Activated naive CD8-positive, alpha-beta T cell treated with anti-CD3 and anti-CD28 coated beads, Interleukin-2, amount 10 ng/mL, durations not matched to agents 7 days and 5 days (primary cell): ENCODE results near the gene DRC3. TPM values are rescaled to one million over a fixed set of nuclear protein-coding genes. Genes with fewer than 3 reads are reported as not detected.

ENCODE experiments used
- ATAC-seq: fragments of 150-1000 bp; cut with Tn5 transposase; one replicate; pipeline ENCODE4 v1.10.0; 2021; ENCODE audit warnings: low read depth, moderate library complexity
- POLR2A ChIA-PET: fragments of 350-600 bp; sonication (Branson Sonifier 250); formaldehyde crosslinking; loops from one replicate; lab custom pipeline; 2021; ENCODE audit warnings: antibody characterized with exemption; lab: Charles Lee
- DNase-seq: peaks from one replicate; pipeline ENCODE4 v3.0.0; 2021
- H3K27ac Mint-ChIP-seq: one replicate; pipeline ENCODE4 v1.8.0; 2022; ENCODE audit warnings: mild to moderate bottlenecking, mixed read lengths
- H3K27me3 Mint-ChIP-seq: one replicate; pipeline ENCODE4 v1.8.0; 2022; ENCODE audit warnings: mild to moderate bottlenecking, moderate library complexity, mixed read lengths
- H3K36me3 Mint-ChIP-seq: one replicate; pipeline ENCODE4 v1.8.0; 2021; ENCODE audit warnings: mild to moderate bottlenecking, mixed read lengths
- H3K4me1 Mint-ChIP-seq: one replicate; pipeline ENCODE4 v1.8.0; 2021; ENCODE audit warnings: mixed read lengths
- H3K4me3 Mint-ChIP-seq: one replicate; pipeline ENCODE4 v1.8.0; 2022; ENCODE audit warnings: mild to moderate bottlenecking, moderate library complexity, mixed read lengths
- H3K9me3 Mint-ChIP-seq: one replicate; pipeline ENCODE4 v1.8.0; 2021; ENCODE audit warnings: mixed read lengths
- total RNA-seq, 2 experiments: library from RNA; stranded (reverse); gene quantifications; one replicate each; pipeline ENCODE4 v1.2.3, GENCODE V29; 2021

DRC3 gene
- total RNA-seq, 2 experiments from 2014 or later = 0.67 to 0.77 TPM

DNA sequence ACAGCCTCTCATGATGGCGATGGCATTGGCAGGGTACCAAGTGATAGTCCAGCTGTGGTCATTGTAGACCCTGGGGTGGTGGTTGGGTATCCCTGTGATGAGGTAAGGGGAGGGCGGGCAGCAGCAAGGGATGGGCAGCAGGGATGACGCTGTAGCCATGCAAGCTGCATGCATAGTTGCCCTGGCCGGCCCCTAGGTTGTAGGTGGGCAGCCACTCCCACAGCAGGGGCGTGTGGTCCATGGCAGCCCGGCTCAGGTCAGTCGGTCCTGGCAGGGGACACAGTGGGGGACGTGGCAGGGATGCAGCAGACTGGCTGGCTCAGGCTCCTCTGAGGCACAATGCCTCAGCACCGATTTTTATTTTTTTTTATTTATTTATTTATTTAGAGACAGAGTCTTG is 8.7 kb downstream of the DRC3 start:
- DNase-seq = no peak
- peaks cover 2% of the 10 kb centered on the region for H3K27me3 Mint-ChIP-seq
- H3K27ac Mint-ChIP-seq = no peak overlapping the region
- no peak for ATAC-seq
- no peaks in the 10 kb centered on the region for H3K9me3 Mint-ChIP-seq
- H3K4me1 Mint-ChIP-seq = no peaks in the 10 kb centered on the region
- no peak overlapping the region for H3K4me3 Mint-ChIP-seq
- H3K36me3 Mint-ChIP-seq = no peaks in the 10 kb centered on the region
- POLR2A ChIA-PET = no interaction called here

DNA sequence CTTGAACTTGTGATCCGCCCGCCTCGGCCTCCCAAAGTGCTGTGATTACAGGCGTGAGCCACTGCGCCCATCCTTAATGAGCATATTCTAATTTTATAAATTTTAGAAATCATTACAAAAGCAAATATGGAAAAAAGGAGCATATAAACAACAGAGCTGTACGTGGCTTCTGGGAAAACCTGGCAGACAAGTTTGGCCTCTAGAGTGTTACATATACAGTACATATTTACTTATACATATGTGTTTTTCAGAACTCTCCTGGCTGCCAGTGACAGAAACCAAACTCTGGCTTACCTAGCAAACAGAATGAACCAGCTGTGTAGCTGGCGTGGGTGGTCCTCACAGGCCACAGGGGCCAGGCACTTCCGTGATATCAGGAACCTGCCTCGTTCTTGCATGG is 10.1 kb downstream of the DRC3 start:
- POLR2A ChIA-PET = interaction anchor here (1.4 kb wide), 1 partner anchor 10 kb away, joined by 3 read pairs; the partner anchor contains the start of genes DRC3 and TOM1L2

DNA sequence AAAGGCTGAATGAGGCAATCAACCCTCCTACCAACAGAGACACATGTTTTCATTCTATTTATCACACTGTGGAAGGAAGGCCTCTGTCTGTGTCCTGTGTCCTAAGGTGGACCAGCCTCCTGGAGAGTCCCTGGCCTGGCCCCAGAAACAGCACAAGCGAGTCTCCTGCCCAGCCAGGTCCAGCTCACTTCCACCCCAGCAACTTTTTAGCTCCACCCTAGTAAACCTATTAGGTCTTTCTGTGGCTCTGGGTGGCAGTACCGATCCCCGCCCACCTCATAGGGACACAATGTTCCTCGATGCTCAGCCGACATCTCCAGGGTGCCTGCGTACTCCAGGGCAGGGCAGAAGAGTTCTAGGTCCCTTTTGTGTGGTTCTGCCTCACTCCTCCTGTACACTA is 10.7 kb downstream of the DRC3 start:
- no peaks in the 10 kb centered on the region for H3K27me3 Mint-ChIP-seq
- no peak overlapping the region for H3K27ac Mint-ChIP-seq
- no peaks in the 10 kb centered on the region for H3K9me3 Mint-ChIP-seq
- no peak for ATAC-seq
- H3K4me3 Mint-ChIP-seq = no peak overlapping the region
- H3K36me3 Mint-ChIP-seq = no peaks in the 10 kb centered on the region
- no peaks in the 10 kb centered on the region for H3K4me1 Mint-ChIP-seq
- POLR2A ChIA-PET = interaction anchor here (1.4 kb wide), 1 partner anchor 11 kb away, joined by 3 read pairs; the partner anchor contains the start of genes DRC3 and TOM1L2
- no peak for DNase-seq

More for the DNA sequence above, 10.1 kb downstream of the DRC3 start:
- no peaks in the 10 kb centered on the region for H3K9me3 Mint-ChIP-seq
- no peaks in the 10 kb centered on the region for H3K36me3 Mint-ChIP-seq
- no peaks in the 10 kb centered on the region for H3K4me1 Mint-ChIP-seq
- no peak overlapping the region for H3K4me3 Mint-ChIP-seq
- no peak overlapping the region for H3K27ac Mint-ChIP-seq
- DNase-seq (no peak), ATAC-seq (no peak)
- H3K27me3 Mint-ChIP-seq = no peaks in the 10 kb centered on the region

DNA sequence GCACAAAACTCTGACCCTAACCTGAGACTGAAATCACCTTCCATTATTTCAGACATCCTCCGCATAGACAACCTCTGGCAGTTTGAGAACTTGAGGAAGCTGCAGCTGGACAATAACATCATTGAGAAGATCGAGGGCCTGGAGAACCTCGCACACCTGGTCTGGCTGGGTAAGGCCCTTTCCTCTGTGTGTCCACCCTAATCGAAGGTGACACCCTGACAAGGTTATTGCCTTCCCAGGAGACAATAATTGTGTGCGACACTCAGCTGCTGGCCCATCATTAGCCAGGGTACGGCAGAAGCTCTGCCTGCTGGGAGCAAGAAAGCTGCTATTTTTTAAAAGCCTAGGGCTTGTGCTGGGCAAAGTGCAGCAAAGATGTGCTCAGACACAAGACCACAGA is 11.1 kb downstream of the DRC3 start:
- ATAC-seq (no peak), DNase-seq (no peak)
- H3K4me3 Mint-ChIP-seq = no peak overlapping the region
- H3K36me3 Mint-ChIP-seq = no peaks in the 10 kb centered on the region
- H3K27me3 Mint-ChIP-seq = no peaks in the 10 kb centered on the region
- H3K27ac Mint-ChIP-seq = no peak overlapping the region
- no peaks in the 10 kb centered on the region for H3K9me3 Mint-ChIP-seq
- POLR2A ChIA-PET = no interaction called here
- no peaks in the 10 kb centered on the region for H3K4me1 Mint-ChIP-seq

DNA sequence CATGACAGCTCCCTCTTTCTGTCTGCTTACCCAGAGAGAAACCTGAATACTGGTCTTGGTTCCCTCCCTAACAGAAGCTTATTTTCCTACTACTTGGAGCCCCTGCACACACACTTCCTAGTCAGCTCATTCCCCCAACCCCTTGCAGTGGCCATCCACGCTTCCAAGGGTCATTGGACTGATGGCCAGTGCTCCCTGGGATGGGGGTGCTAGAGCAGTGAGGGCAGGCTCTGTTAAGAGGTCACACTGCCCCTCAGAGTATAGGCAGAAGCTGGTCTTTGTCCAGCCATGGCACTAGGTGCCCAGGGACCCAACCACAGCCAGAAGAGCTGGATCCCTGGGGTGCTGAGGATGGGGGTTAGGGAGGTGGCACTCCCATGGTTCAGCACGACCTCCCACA is 12.5 kb downstream of the DRC3 start:
- ATAC-seq (no peak), DNase-seq (no peak)
- no peaks in the 10 kb centered on the region for H3K36me3 Mint-ChIP-seq
- H3K27ac Mint-ChIP-seq = no peak overlapping the region
- no peaks in the 10 kb centered on the region for H3K9me3 Mint-ChIP-seq
- H3K4me3 Mint-ChIP-seq = no peak overlapping the region
- H3K27me3 Mint-ChIP-seq = no peaks in the 10 kb centered on the region
- H3K4me1 Mint-ChIP-seq = no peaks in the 10 kb centered on the region
- POLR2A ChIA-PET = no interaction called here

DNA sequence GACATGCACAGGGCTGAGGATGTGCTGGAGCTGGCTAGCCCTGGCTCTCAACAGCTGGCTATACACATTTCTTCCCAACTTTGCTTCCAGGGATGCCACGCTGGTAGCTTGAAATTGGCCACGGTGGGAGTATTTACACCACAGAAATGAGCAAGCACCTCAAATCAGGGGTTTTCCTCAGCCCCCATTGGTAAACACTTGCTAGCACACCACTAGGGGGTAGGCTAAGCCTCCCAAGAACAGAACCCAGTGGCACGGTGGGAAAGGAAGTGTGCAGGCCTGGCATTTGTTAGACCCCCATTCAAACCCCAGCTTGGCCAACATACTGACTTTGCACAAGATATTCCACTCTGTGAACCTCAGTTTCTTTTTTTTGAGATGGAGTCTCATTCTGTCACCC is 12.9 kb downstream of the DRC3 start:
- DNase-seq (no peak), ATAC-seq (no peak)
- Mint-ChIP-seq H3K4me1 (no peaks in the 10 kb centered on the region), H3K27me3 (no peaks in the 10 kb centered on the region), H3K27ac (no peak overlapping the region), H3K9me3 (no peaks in the 10 kb centered on the region), H3K4me3 (no peak overlapping the region), H3K36me3 (no peaks in the 10 kb centered on the region)
- POLR2A ChIA-PET = no interaction called here

DNA sequence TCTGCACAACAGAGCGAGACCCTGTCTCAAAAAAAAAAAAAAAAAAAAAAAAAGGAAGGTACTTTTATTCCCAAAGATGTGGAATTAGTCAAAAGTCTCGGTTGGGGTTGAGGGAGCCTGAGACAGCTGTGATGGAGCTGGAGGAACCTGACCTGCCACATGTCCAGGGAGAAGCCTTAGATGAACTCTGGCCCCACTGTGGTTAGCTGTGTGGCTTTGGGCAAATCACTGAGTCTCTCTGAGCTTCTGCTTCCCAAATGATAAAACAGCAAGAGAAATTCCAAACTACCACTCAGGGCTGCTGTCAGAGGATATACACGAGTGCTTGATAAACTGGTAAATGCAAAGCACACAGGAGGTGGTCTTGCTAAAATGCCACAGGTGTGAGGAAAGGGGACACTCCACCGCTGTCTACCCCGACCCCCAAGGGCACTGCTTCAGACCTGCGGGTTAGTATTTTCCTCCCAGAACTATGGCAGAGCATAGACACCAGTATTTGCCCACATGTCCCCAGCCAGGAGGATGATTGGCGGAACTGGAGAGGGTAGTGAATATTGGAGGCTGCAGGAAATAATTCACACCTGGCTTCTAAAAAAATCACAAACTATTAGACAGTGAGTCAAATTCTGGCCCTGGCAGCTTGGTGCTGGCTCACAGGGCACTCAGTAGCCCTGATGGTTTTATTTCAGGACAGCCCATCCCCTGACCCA is 14.7 kb downstream of the DRC3 start:
- Mint-ChIP-seq H3K36me3 (no peaks in the 10 kb centered on the region), H3K9me3 (no peaks in the 10 kb centered on the region), H3K27me3 (no peaks in the 10 kb centered on the region), H3K4me1 (no peaks in the 10 kb centered on the region), H3K27ac (no peak overlapping the region), H3K4me3 (no peak overlapping the region)
- POLR2A ChIA-PET = no interaction called here
- ATAC-seq (no peak), DNase-seq (no peak)

DNA sequence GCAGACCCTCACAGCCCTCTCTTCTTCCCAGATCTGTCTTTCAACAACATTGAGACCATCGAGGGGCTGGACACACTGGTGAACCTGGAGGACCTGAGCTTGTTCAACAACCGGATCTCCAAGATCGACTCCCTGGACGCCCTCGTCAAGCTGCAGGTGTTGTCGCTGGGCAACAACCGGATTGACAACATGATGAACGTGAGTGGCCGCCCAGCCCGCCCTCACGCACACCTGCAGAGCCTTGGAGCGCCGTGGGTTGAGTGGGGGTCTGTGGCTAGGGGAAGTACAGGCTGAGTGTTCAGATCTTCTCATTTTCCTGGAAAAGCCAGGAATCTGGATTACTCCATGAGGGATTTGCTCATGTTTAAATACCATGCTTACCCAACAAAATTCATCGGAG is 15.2 kb downstream of the DRC3 start:
- no peaks in the 10 kb centered on the region for H3K27me3 Mint-ChIP-seq
- ATAC-seq (no peak), DNase-seq (no peak)
- H3K9me3 Mint-ChIP-seq = no peaks in the 10 kb centered on the region
- H3K4me3 Mint-ChIP-seq = no peak overlapping the region
- no peaks in the 10 kb centered on the region for H3K4me1 Mint-ChIP-seq
- POLR2A ChIA-PET = no interaction called here
- no peak overlapping the region for H3K27ac Mint-ChIP-seq
- no peaks in the 10 kb centered on the region for H3K36me3 Mint-ChIP-seq

DNA sequence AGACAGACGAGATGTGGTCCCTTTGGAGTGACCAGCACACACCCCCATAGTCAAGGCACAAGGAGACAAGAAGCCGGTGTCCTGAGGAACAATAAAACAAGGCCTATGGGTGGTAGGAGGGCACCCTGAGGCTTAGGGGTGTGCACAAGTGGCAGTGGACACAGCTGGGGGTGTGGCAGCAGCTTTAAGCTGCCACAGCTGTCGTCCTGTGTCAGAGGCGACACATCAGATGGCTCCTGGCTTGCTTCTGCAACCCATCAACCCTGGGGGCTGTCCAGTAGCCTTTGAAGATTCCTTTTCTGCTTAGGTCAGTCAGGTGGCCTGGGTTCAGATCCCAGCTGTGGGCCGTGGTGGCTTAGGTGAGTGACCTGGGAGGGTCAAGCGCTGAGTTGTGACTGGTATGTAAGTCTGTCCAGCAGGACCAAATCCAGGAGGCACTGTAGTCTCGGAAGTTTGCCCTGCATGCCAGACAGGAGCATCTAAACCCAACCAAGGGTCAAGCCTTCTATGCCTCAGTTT is 15.8 kb downstream of the DRC3 start:
- H3K36me3 Mint-ChIP-seq = no peaks in the 10 kb centered on the region
- no peaks in the 10 kb centered on the region for H3K9me3 Mint-ChIP-seq
- no peak overlapping the region for H3K27ac Mint-ChIP-seq
- no peak for DNase-seq
- POLR2A ChIA-PET = no interaction called here
- H3K4me3 Mint-ChIP-seq = no peak overlapping the region
- H3K27me3 Mint-ChIP-seq = no peaks in the 10 kb centered on the region
- ATAC-seq = no peak
- no peaks in the 10 kb centered on the region for H3K4me1 Mint-ChIP-seq

DNA sequence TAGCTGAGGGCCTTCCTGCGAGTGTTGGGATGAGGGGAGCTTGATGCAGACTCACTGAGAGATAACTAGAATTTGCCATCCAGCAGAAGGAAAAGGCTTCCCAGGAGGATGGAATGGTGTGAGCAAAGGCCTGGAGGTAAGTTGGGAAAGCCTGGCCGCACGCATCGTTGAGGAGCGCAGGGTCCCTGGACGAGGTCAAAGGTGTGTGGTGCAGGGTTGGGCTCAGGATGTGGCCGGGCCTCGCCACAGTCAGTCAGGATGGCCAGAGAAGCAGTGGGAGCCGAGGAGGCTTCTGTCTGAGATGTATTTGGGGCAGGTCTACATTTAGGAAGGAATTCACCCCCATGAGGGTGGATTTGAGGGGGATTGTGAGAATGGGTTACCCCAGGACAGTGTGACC is 16.4 kb downstream of the DRC3 start:
- H3K4me3 Mint-ChIP-seq = no peak overlapping the region
- no peaks in the 10 kb centered on the region for H3K36me3 Mint-ChIP-seq
- POLR2A ChIA-PET = no interaction called here
- H3K4me1 Mint-ChIP-seq = no peaks in the 10 kb centered on the region
- H3K27ac Mint-ChIP-seq = no peak overlapping the region
- no peak for DNase-seq
- ATAC-seq = no peak
- no peaks in the 10 kb centered on the region for H3K27me3 Mint-ChIP-seq
- H3K9me3 Mint-ChIP-seq = no peaks in the 10 kb centered on the region

DNA sequence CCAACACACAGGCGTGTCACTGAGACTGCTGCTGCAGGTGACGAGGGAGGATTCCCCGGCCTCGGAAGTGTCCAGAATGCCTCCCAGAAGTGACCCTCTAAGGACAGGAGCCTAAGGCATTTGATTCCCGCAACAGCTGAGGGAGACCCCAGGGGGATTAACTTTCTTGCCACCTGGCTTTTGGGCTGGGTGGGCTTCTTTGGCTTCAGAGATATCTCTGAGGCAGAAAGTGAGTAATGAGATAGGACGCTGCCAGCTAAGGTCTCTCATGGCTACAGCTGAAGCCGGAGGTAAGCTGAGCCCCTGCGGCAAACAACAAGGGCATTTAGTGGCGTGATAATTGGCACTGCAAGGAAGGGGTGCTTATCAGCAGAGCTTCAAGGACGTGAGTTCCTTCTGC is 17.0 kb downstream of the DRC3 start:
- H3K4me3 Mint-ChIP-seq = no peak overlapping the region
- no peak overlapping the region for H3K27ac Mint-ChIP-seq
- no peaks in the 10 kb centered on the region for H3K4me1 Mint-ChIP-seq
- no peaks in the 10 kb centered on the region for H3K9me3 Mint-ChIP-seq
- ATAC-seq (no peak), DNase-seq (no peak)
- no peaks in the 10 kb centered on the region for H3K36me3 Mint-ChIP-seq
- H3K27me3 Mint-ChIP-seq = no peaks in the 10 kb centered on the region
- POLR2A ChIA-PET = interaction anchor here (0.6 kb wide), 1 partner anchor 513 kb away, joined by 3 read pairs; no protein-coding TSS in a partner anchor

DNA sequence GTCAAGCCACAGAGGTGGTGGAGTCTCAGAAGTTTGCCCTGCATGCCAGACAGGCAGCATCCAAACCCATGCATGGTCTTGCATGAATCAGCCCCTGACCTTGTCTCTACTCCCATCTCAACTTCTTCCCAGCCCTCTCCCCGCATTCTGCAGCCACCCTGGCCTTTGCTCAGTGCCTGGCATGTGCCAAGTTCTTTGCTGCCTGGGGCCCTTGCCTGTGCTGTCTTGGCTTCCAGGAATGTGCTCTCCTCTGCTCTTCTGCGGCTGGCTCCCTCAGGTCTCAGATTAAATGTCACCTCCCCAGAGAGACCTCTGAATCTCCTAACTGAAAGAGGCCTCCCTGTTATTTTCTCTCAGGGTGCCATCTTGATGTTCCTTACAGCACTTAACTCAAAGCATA is 17.6 kb downstream of the DRC3 start:
- Mint-ChIP-seq H3K9me3 (no peaks in the 10 kb centered on the region), H3K4me1 (no peaks in the 10 kb centered on the region), H3K36me3 (no peaks in the 10 kb centered on the region), H3K4me3 (no peak overlapping the region), H3K27me3 (no peaks in the 10 kb centered on the region), H3K27ac (no peak overlapping the region)
- POLR2A ChIA-PET = interaction anchor here (0.6 kb wide), 1 partner anchor 514 kb away, joined by 3 read pairs; no protein-coding TSS in a partner anchor
- no peak for DNase-seq
- no peak for ATAC-seq

DNA sequence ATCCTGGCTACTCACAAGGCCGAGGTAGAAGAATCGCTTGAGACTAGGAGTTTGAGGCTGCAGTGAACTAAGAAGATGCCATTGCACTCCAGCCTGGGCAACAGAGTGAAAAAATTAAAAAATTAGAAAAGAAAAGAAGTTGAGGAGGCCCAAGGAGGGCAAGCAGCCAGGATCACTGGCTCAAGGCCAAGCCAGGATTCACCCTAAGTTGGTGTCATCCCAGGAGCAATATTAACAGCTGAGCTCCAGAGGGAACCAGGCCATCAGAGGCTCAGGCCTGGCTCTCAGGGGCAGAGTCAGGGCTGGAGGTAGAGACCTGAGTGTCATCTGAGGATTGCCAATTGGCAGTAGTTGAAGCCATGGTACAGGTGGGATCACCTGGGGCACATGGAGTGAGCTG is 20.7 kb downstream of the DRC3 start:
- POLR2A ChIA-PET = no interaction called here
- H3K36me3 Mint-ChIP-seq = no peaks in the 10 kb centered on the region
- DNase-seq (no peak), ATAC-seq (no peak)
- H3K27ac Mint-ChIP-seq = no peak overlapping the region
- no peaks in the 10 kb centered on the region for H3K4me1 Mint-ChIP-seq
- H3K4me3 Mint-ChIP-seq = no peak overlapping the region
- no peaks in the 10 kb centered on the region for H3K9me3 Mint-ChIP-seq
- H3K27me3 Mint-ChIP-seq = no peaks in the 10 kb centered on the region

DNA sequence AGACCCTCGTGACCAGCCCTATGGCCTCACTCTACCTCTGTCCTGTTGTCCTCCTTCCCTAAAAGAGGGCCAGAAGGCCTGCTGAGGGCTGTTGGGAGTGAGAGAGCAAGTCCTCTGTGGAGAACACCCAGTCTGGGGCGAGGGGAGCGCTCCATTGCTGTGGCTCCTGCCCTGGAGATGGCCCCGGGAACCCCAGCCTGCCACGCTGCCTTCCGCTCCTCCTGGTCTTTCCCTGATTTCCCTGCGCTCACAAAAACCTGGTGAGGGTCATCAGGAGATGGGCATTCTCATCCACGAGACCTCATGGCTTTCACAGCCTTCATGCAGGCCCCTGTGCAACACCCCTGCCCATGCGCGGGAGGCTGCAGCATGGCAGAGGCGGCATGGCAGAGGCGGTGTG is 21.2 kb downstream of the DRC3 start:
- no peak overlapping the region for H3K27ac Mint-ChIP-seq
- ATAC-seq (no peak), DNase-seq (no peak)
- no peaks in the 10 kb centered on the region for H3K9me3 Mint-ChIP-seq
- no peak overlapping the region for H3K4me3 Mint-ChIP-seq
- H3K27me3 Mint-ChIP-seq = no peaks in the 10 kb centered on the region
- POLR2A ChIA-PET = no interaction called here
- H3K4me1 Mint-ChIP-seq = no peaks in the 10 kb centered on the region
- H3K36me3 Mint-ChIP-seq = no peaks in the 10 kb centered on the region
